Measurements from ENCODE around the gene MAFG. TPM values are rescaled to one million over a fixed set of nuclear protein-coding genes. Genes with fewer than 3 reads are reported as not detected.

Gene MAFG
- total and polyA plus RNA-seq, 9 of the 15 experiments (the other 6 are each of a cell fraction or from before 2014, with no cell fraction given) = 1.1 to 58.1 (median 24.9) TPM

GRCh38 chr17:81939881-81940385 lies 12.4 kb upstream of the MAFG start (continued):
- TF ChIP-seq FIP1L1 (IDR thresholded peaks at IDR 0.05; ENCODE audit: low read depth, low read length, poor library complexity, severe bottlenecking) (peak; percentile 5), SETDB1 (IDR thresholded peaks at IDR 0.05; ENCODE audit: low read length) (no peak)

- intact Hi-C loops (cut with micrococcal nuclease) (no loop called here), in situ Hi-C loops (cut with MboI) (no loop called here)
- no TSS peak for BruUV-seq (replicated peaks)
- Histone ChIP-seq H3K79me2 (ENCODE audit: control insufficient read depth, insufficient read depth, low read length) (peaks cover 24% of the 10 kb centered on the region), H3K27ac (ENCODE audit: extremely low read depth, low read depth, low read length) (no peak overlapping the region), H3K9ac (ENCODE audit: insufficient read depth in 1 of 2, low read depth in 2 of 2, low read length in 2 of 2) (peak overlapping the region in 1 of 2 experiments; percentile 15; a peak in 1 of 4 replicates), H3K9me3 (replicated peaks; ENCODE audit: control insufficient read depth, insufficient read depth, low read depth, low read length) (no peaks in the 10 kb centered on the region), H4K20me1 (replicated peaks; ENCODE audit: control insufficient read depth, insufficient read depth, low read length) (no peaks in the 10 kb centered on the region; the same call in 1 of the 2 replicates), H2AFZ (ENCODE audit: low read depth, low read length) (no peak overlapping the region), H3K4me2 (ENCODE audit: insufficient read depth, low read length) (no peak overlapping the region), H3K4me3 (no peak overlapping the region), H3K4me1 (replicated peaks in 1 of 2; ENCODE audit: control insufficient read depth in 2 of 2, insufficient read depth in 2 of 2, low read length in 2 of 2) (peaks cover 11 to 76% of the 10 kb centered on the region in 2 experiments; a peak in 4 of 5 replicates), H3K9me1 (ENCODE audit: control insufficient read depth, insufficient read depth, low read length) (peaks cover 4% of the 10 kb centered on the region), H3K36me3 (ENCODE audit: control insufficient read depth, insufficient read depth, low read length) (peaks cover 18% of the 10 kb centered on the region; the same call in 2 of the 3 replicates), H3K27me3 (ENCODE audit: control insufficient read depth in 2 of 2, insufficient read depth in 2 of 2, low read length in 2 of 2) (no peaks in the 10 kb centered on the region)
- POLR2A ChIA-PET = interaction anchor here (1.1 to 1.3 kb wide), 2 partner anchors 10 to 21 kb away, joined by 3 read pairs; partner anchors contain the start of gene NOTUM
- DNase-seq (ENCODE audit: extremely low read depth in 1 of 4, low spot score in 3 of 4) = no peak
- no peak for FAIRE-seq
- CTCF ChIA-PET (ENCODE audit: low intra/inter-chr PET ratio) = no interaction called here
- TF ChIP-seq FIP1L1 (IDR thresholded peaks at IDR 0.05; ENCODE audit: low read depth, low read length, poor library complexity, severe bottlenecking) (peak; percentile 15), ZNF695 (CRISPR knock-in tag; IDR thresholded peaks at IDR 0.05) (no peak)
- no peak for ATAC-seq
- WGBS (ENCODE audit: insufficient coverage, low coverage, missing lambda C conversion rate) = 74% methylated on average over 15 of the region's 15 CpGs
These were observed 11.7 kb upstream of the MAFG start for GRCh38 chr17:81939218-81939617.
